Prostate gland (tissue), 2 donors: Measurements from ENCODE around the gene UBC. TPM values are rescaled to one million over a fixed set of nuclear protein-coding genes. Genes with fewer than 3 reads are reported as not detected.

ENCODE experiments used
- DNase-seq: peaks from one replicate; pipeline ENCODE4 v3.0.0-alpha.2; 2019; ENCODE audit warnings: low spot score
- H3K27ac ChIP-seq, 2 donors: fragments of 200-600 bp; sonication (generic); 2 replicates each; pipeline ENCODE4 v1.5.1; 2017 to 2019
- H3K27me3 ChIP-seq: fragments of 200-600 bp; sonication (generic); replicated peaks from 2 replicates; pipeline ENCODE4 v1.5.1; 2019; ENCODE audit not compliant: insufficient read depth
- H3K36me3 ChIP-seq, 2 donors: fragments of 200-600 bp; sonication (generic); 1 replicate in 1 of 2; 2 replicates in 1 of 2; pipeline versions ENCODE4 v1.5.1 to v1.8.1; 2017 to 2019
- H3K4me1 ChIP-seq: fragments of 200-600 bp; sonication (generic); replicated peaks from 2 replicates; pipeline ENCODE4 v1.5.1; 2019
- H3K4me3 ChIP-seq, 2 donors: fragments of 200-600 bp; sonication (generic); 2 replicates each; pipeline ENCODE4 v1.5.1; 2017 to 2019
- H3K9me3 ChIP-seq: fragments of 200-600 bp; sonication (generic); 2 replicates; pipeline ENCODE4 v1.5.1; 2017
- CTCF ChIP-seq, 4 experiments: fragments of 200-600 bp in 2 of 4; fragments of 450-650 bp in 2 of 4; sonication (generic) in 2 of 4; IDR thresholded peaks; 1 replicate in 3 of 4; 2 replicates in 1 of 4; pipeline ENCODE4 v1.5.1; 2016 to 2019; ENCODE audit warnings: antibody characterized with exemption in 4 of 4, mild to moderate bottlenecking in 2 of 4, moderate library complexity in 2 of 4
- POLR2A ChIP-seq: fragments of 450-650 bp; IDR thresholded peaks from one replicate; pipeline ENCODE4 v1.6.1; 2016; ENCODE audit warnings: antibody characterized with exemption, mild to moderate bottlenecking
- POLR2AphosphoS5 ChIP-seq: sonication (generic); formaldehyde crosslinking; IDR thresholded peaks from one replicate; pipeline ENCODE4 v1.6.1; 2017; ENCODE audit warnings: antibody characterized with exemption
- WGBS: methylation state at CpG from one replicate; pipeline ENCODE4 v1.1.5; 2018; 5-methylcytosine and 5-hydroxymethylcytosine counted together
- intact Hi-C: fragments of 100-400 bp; cut with DNase I; formaldehyde crosslinking; loops from one replicate; pipeline ENCODE4 v1.14.2; 2022
- total RNA-seq, 2 donors: library from RNA; depleted of rRNA; stranded (reverse); fragments of >200 nt; gene quantifications; one replicate each; pipeline ENCODE4 v1.1.0, GENCODE V29; 2016

UBC gene
- total RNA-seq, 2 donors from 2014 or later, result 854 to 1,154 TPM

GRCh38 chr12:124866883-124867400 lies 47.5 kb downstream of the UBC start:
- Histone ChIP-seq H3K36me3 (no peaks in the 10 kb centered on the region), H3K27ac (no peak overlapping the region), H3K9me3 (no peaks in the 10 kb centered on the region), H3K27me3 (no peaks in the 10 kb centered on the region), H3K4me3 (no peak overlapping the region), H3K4me1 (no peaks in the 10 kb centered on the region)
- intact Hi-C loops, result no loop called here
- 90% methylated on average over 9 of the region's 9 CpGs for WGBS
- TF ChIP-seq CTCF (IDR thresholded peaks at IDR 0.05), result no peak
- no peak for TF ChIP-seq POLR2AphosphoS5
- TF ChIP-seq POLR2A, result no peak
- no peak for DNase-seq

GRCh38 chr12:124866195-124866882 lies 48.1 kb downstream of the UBC start:
- no peak for DNase-seq
- Histone ChIP-seq H3K27me3 (no peaks in the 10 kb centered on the region), H3K27ac (no peak overlapping the region), H3K36me3 (no peaks in the 10 kb centered on the region), H3K9me3 (no peaks in the 10 kb centered on the region), H3K4me3 (no peak overlapping the region), H3K4me1 (no peaks in the 10 kb centered on the region)
- WGBS, result 88% methylated on average over 10 of the region's 10 CpGs
- TF ChIP-seq POLR2A, result no peak
- no peak for TF ChIP-seq POLR2AphosphoS5
- no peak for TF ChIP-seq CTCF (IDR thresholded peaks at IDR 0.05)
- intact Hi-C loops, result no loop called here

- Histone ChIP-seq H3K27me3 (no peaks in the 10 kb centered on the region), H3K9me3 (no peaks in the 10 kb centered on the region), H3K4me1 (no peaks in the 10 kb centered on the region), H3K36me3 (no peaks in the 10 kb centered on the region), H3K27ac (no peak overlapping the region), H3K4me3 (no peak overlapping the region)
- TF ChIP-seq POLR2AphosphoS5 (no peak), CTCF (IDR thresholded peaks at IDR 0.05) (no peak), POLR2A (no peak)
- 38% methylated on average over 7 of the region's 7 CpGs for WGBS
- intact Hi-C loops, result no loop called here
- no peak for DNase-seq
Observed at GRCh38 chr12:124865728-124866127, 48.7 kb downstream of the UBC start.

GRCh38 chr12:124864326-124864752 lies 50.1 kb downstream of the UBC start:
- no peaks in the 10 kb centered on the region for H3K36me3 ChIP-seq
- no peak for TF ChIP-seq POLR2AphosphoS5
- TF ChIP-seq CTCF (IDR thresholded peaks at IDR 0.05), result no peak
- no peak for TF ChIP-seq POLR2A
- intact Hi-C loops, result no loop called here
- no peaks in the 10 kb centered on the region for H3K9me3 ChIP-seq
- no peaks in the 10 kb centered on the region for H3K4me1 ChIP-seq
- peak overlapping the region; percentile 55 to 58 for H3K4me3 ChIP-seq
- H3K27me3 ChIP-seq, result no peaks in the 10 kb centered on the region
- no peak for DNase-seq
- WGBS, result 89% methylated on average over 14 of the region's 14 CpGs
- H3K27ac ChIP-seq, result peak overlapping the region; percentile 59 to 62
